HG03558 (cell line): ENCODE results near the gene STK24.
A peak's percentile ranks its signal among the peaks of the same experiment; 100 is the strongest.
"Not testable (repeated sequence)": the region's sequence is repeated elsewhere in the genome, so short reads cannot be mapped to it uniquely, and the experiment has no call there.

Experiments used
- ATAC-seq: cut with Tn5 transposase; IDR thresholded peaks from one replicate; pipeline ENCODE4 v1.9.1; 2021; ENCODE audit warnings: moderate number of reproducible peaks; ENCODE audit not compliant: unreplicated experiment; ENCODE audit errors: extremely low read depth

Gene STK24

GRCh38 chr13:98576963-98577835, at the start of gene STK24:
TSS of gene STK24 (minus strand) at chr13:98577107. CDS start at chr13:98576786, 321 bp downstream.
- peak; percentile 34 for ATAC-seq

- no peak for ATAC-seq
Measured at GRCh38 chr13:98626298-98626935, 49.5 kb upstream of the STK24 start.

- not testable (repeated sequence) for ATAC-seq
Measured at GRCh38 chr13:98624589-98624988, 47.7 kb upstream of the STK24 start.

- ATAC-seq, result no peak
Measured at GRCh38 chr13:98622931-98623331, 46.0 kb upstream of the STK24 start.

- no peak for ATAC-seq
Measured at GRCh38 chr13:98619556-98619955, 42.6 kb upstream of the STK24 start.

- ATAC-seq, result not testable (repeated sequence)
Measured at GRCh38 chr13:98615595-98615994, 38.7 kb upstream of the STK24 start.

GRCh38 chr13:98613591-98613990, 36.7 kb upstream of the STK24 start:
- ATAC-seq, result no peak

GRCh38 chr13:98609756-98610155, 32.8 kb upstream of the STK24 start:
- ATAC-seq, result no peak

- no peak for ATAC-seq
Measured at GRCh38 chr13:98606296-98606695, 29.4 kb upstream of the STK24 start.

- ATAC-seq, result no peak
Measured at GRCh38 chr13:98599502-98600328, 22.8 kb upstream of the STK24 start.

GRCh38 chr13:98598043-98598442, 21.1 kb upstream of the STK24 start:
- ATAC-seq, result no peak

GRCh38 chr13:98595134-98595533, 18.2 kb upstream of the STK24 start:
- no peak for ATAC-seq

GRCh38 chr13:98592362-98592732, 15.4 kb upstream of the STK24 start:
- ATAC-seq, result no peak

GRCh38 chr13:98591721-98592361, 14.9 kb upstream of the STK24 start:
- ATAC-seq, result no peak

GRCh38 chr13:98590471-98590870, 13.6 kb upstream of the STK24 start:
- not testable (repeated sequence) for ATAC-seq

- ATAC-seq, result not testable (repeated sequence)
Measured at GRCh38 chr13:98589516-98589915, 12.6 kb upstream of the STK24 start.

- ATAC-seq, result no peak
Measured at GRCh38 chr13:98586400-98587345, 9.8 kb upstream of the STK24 start.

GRCh38 chr13:98585946-98586345, 9.0 kb upstream of the STK24 start:
- ATAC-seq, result no peak

GRCh38 chr13:98585398-98585754, 8.5 kb upstream of the STK24 start:
- ATAC-seq, result no peak
